Suprapubic skin (tissue), 4 donors: Measurements from ENCODE around the gene SPDL1.

Experiments
- EP300 ChIP-seq: sonication (generic); formaldehyde crosslinking; IDR thresholded peaks from one replicate; pipeline ENCODE4 v1.6.1; 2017; ENCODE audit warnings: antibody characterized with exemption
- POLR2A ChIP-seq, 2 donors: fragments of 450-650 bp; IDR thresholded peaks; one replicate each; pipeline ENCODE4 v1.6.1; 2017; ENCODE audit warnings: antibody characterized with exemption in 2 of 2, mild to moderate bottlenecking in 2 of 2, moderate library complexity in 2 of 2
- POLR2AphosphoS5 ChIP-seq, 3 donors: sonication (generic); formaldehyde crosslinking; IDR thresholded peaks; one replicate each; pipeline ENCODE4 v1.6.1; 2017; ENCODE audit warnings: antibody characterized with exemption in 3 of 3
- TF ChIP-seq, protein P1 (sequence below), 2 donors: fragments of 200-600 bp in 1 of 2; fragments of 450-650 bp in 1 of 2; sonication (generic) in 1 of 2; IDR thresholded peaks; one replicate each; pipeline ENCODE4 v1.5.1; 2016 to 2019; ENCODE audit warnings: antibody characterized with exemption in 2 of 2, mild to moderate bottlenecking in 1 of 2, moderate library complexity in 1 of 2

- TF ChIP-seq, protein P1, sequence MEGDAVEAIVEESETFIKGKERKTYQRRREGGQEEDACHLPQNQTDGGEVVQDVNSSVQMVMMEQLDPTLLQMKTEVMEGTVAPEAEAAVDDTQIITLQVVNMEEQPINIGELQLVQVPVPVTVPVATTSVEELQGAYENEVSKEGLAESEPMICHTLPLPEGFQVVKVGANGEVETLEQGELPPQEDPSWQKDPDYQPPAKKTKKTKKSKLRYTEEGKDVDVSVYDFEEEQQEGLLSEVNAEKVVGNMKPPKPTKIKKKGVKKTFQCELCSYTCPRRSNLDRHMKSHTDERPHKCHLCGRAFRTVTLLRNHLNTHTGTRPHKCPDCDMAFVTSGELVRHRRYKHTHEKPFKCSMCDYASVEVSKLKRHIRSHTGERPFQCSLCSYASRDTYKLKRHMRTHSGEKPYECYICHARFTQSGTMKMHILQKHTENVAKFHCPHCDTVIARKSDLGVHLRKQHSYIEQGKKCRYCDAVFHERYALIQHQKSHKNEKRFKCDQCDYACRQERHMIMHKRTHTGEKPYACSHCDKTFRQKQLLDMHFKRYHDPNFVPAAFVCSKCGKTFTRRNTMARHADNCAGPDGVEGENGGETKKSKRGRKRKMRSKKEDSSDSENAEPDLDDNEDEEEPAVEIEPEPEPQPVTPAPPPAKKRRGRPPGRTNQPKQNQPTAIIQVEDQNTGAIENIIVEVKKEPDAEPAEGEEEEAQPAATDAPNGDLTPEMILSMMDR (IDR thresholded peaks at IDR 0.05): no peak
- TF ChIP-seq POLR2A (IDR thresholded peaks at IDR 0.05) (no peak), POLR2AphosphoS5 (IDR thresholded peaks at IDR 0.05) (no peak), EP300 (no peak)
Measured at GRCh38 chr5:169550227-169550626, 33.3 kb upstream of the SPDL1 start.
